H1 (cell line): ENCODE measurements around the gene TBC1D9. TPM values are rescaled to one million over a fixed set of nuclear protein-coding genes. Genes with fewer than 3 reads are reported as not detected.

ENCODE experiments used
- CTCF ChIA-PET: fragments of 300-600 bp; sonication (Branson Sonifier 250); formaldehyde crosslinking; loops from one replicate; lab custom pipeline; 2021; ENCODE audit not compliant: partially characterized antibody; lab: Charles Lee
- POLR2A ChIA-PET: fragments of 300-600 bp; sonication (Branson Sonifier 250); formaldehyde crosslinking; loops from one replicate; lab custom pipeline; 2021; ENCODE audit warnings: inconsistent platforms; ENCODE audit not compliant: partially characterized antibody; lab: Charles Lee
- DNase-seq, 2 experiments: peaks; one replicate each; pipeline versions ENCODE4 v3.0.0 to v3.0.0-alpha.2; 2010 to 2022; ENCODE audit warnings: low spot score in 2 of 2, low read depth in 1 of 2, mixed read lengths in 1 of 2
- FAIRE-seq: peaks from 2 replicates; lab custom pipeline; 2011; peaks lifted over from hg19 to GRCh38; lab: Jason Lieb, UNC
- H2AFZ ChIP-seq: 2 replicates; pipeline ENCODE4 v1.8.1; 2012; ENCODE audit warnings: low read length, inconsistent platforms
- H2AK5ac ChIP-seq: 2 replicates; pipeline ENCODE4 v1.6.1; 2013; ENCODE audit warnings: low read depth, low read length
- H2BK120ac ChIP-seq: replicated peaks from 2 replicates; pipeline ENCODE3; 2013; ENCODE audit warnings: low read depth, low read length, inconsistent platforms
- H2BK12ac ChIP-seq: 2 replicates; pipeline ENCODE4 v1.6.1; 2013; ENCODE audit warnings: low read depth, low read length
- H2BK15ac ChIP-seq: 2 replicates; pipeline ENCODE4 v1.6.1; 2013; ENCODE audit warnings: low read length
- H2BK20ac ChIP-seq: 2 replicates; pipeline ENCODE4 v1.6.1; 2013; ENCODE audit warnings: low read length
- H2BK5ac ChIP-seq: 2 replicates; pipeline ENCODE4 v1.6.1; 2013; ENCODE audit warnings: low read depth, low read length
- H3K14ac ChIP-seq: 2 replicates; pipeline ENCODE4 v1.6.1; 2013; ENCODE audit warnings: inconsistent platforms; ENCODE audit not compliant: insufficient read length
- H3K18ac ChIP-seq: 2 replicates; pipeline ENCODE4 v1.6.1; 2013; ENCODE audit warnings: low read length; ENCODE audit errors: extremely low read depth
- H3K23ac ChIP-seq: 2 replicates; pipeline ENCODE4 v1.6.1; 2013; ENCODE audit warnings: inconsistent platforms; ENCODE audit not compliant: insufficient read length
- H3K23me2 ChIP-seq: 2 replicates; pipeline ENCODE4 v1.6.1; 2013; ENCODE audit warnings: low read depth, low read length
- H3K27ac ChIP-seq: 2 replicates; pipeline ENCODE4 v1.6.1; 2011; ENCODE audit warnings: low read depth, low read length, inconsistent platforms
- H3K27me3 ChIP-seq, 4 experiments: replicated peaks in 1 of 4; 1 replicate in 1 of 4; 2 replicates in 3 of 4; pipeline versions ENCODE4 v1.6.1 to v1.8.1; 2011 to 2013; ENCODE audit warnings: low read length in 3 of 4, mild to moderate bottlenecking in 3 of 4, inconsistent platforms in 2 of 4, mixed read lengths in 2 of 4, moderate library complexity in 1 of 4; ENCODE audit not compliant: control insufficient read depth in 3 of 4, insufficient read depth in 3 of 4; ENCODE audit errors: extremely low read depth in 1 of 4
- H3K36me3 ChIP-seq, 4 experiments: 2 replicates each; pipeline versions ENCODE4 v1.6.1 to v1.8.1; 2011 to 2013; ENCODE audit warnings: mild to moderate bottlenecking in 4 of 4, low read length in 3 of 4, moderate library complexity in 2 of 4, control low read depth in 1 of 4, inconsistent platforms in 1 of 4; ENCODE audit not compliant: insufficient read depth in 4 of 4, control insufficient read depth in 2 of 4
- H3K4ac ChIP-seq: replicated peaks from 2 replicates; pipeline ENCODE3; 2013; ENCODE audit warnings: low read length, low read depth, mixed read lengths, inconsistent platforms; ENCODE audit not compliant: insufficient read length
- H3K4me1 ChIP-seq, 4 experiments: replicated peaks in 1 of 4; 1 replicate in 1 of 4; 2 replicates in 3 of 4; pipeline versions ENCODE4 v1.6.1 to v1.8.1; 2011 to 2013; ENCODE audit warnings: low read length in 3 of 4, inconsistent platforms in 2 of 4, mixed read lengths in 1 of 4; ENCODE audit not compliant: insufficient read depth in 4 of 4, control insufficient read depth in 3 of 4
- H3K4me2 ChIP-seq, 2 experiments: 2 replicates each; pipeline versions ENCODE4 v1.6.1 to v1.8.1; 2011 to 2013; ENCODE audit warnings: low read depth in 2 of 2, low read length in 2 of 2, control low read depth in 1 of 2, inconsistent platforms in 1 of 2, mild to moderate bottlenecking in 1 of 2; ENCODE audit not compliant: insufficient read depth in 1 of 2
- H3K4me3 ChIP-seq, 4 experiments: fragments of 200-600, 300-600 bp in 1 of 4; sonication (generic), shearing (Covaris generic), sonication (Bioruptor Twin) in 1 of 4; 2 replicates each; pipeline versions ENCODE4 v1.5.1 to v1.8.1; 2011 to 2016; ENCODE audit warnings: low read length in 4 of 4, low read depth in 3 of 4, control low read depth in 2 of 4, inconsistent platforms in 2 of 4, mild to moderate bottlenecking in 2 of 4, mixed read lengths in 1 of 4, moderate library complexity in 1 of 4; ENCODE audit not compliant: insufficient read depth in 2 of 4; ENCODE audit errors: extremely low read depth in 1 of 4
- H3K56ac ChIP-seq: replicated peaks from 2 replicates; pipeline ENCODE3; 2013; ENCODE audit warnings: low read depth, mild to moderate bottlenecking, mixed read lengths, low read length, inconsistent platforms; ENCODE audit not compliant: insufficient read length
- H3K79me1 ChIP-seq: 2 replicates; pipeline ENCODE4 v1.6.1; 2013; ENCODE audit warnings: low read depth, low read length, control low read depth
- H3K79me2 ChIP-seq, 2 experiments: 2 replicates each; pipeline versions ENCODE4 v1.6.1 to v1.8.1; 2012 to 2013; ENCODE audit warnings: low read length in 2 of 2, mild to moderate bottlenecking in 2 of 2, inconsistent platforms in 1 of 2; ENCODE audit not compliant: insufficient read depth in 2 of 2, control insufficient read depth in 1 of 2
- H3K9ac ChIP-seq, 4 experiments: replicated peaks in 1 of 4; 1 replicate in 1 of 4; 2 replicates in 3 of 4; pipeline versions ENCODE4 v1.6.1 to v1.8.1; 2011 to 2013; ENCODE audit warnings: low read depth in 3 of 4, low read length in 3 of 4, control low read depth in 2 of 4, mild to moderate bottlenecking in 2 of 4, moderate library complexity in 2 of 4, inconsistent platforms in 1 of 4; ENCODE audit errors: extremely low read depth in 1 of 4
- H3K9me3 ChIP-seq, 2 experiments: 2 replicates each; pipeline versions ENCODE4 v1.6.1 to v1.8.1; 2012 to 2013; ENCODE audit warnings: mild to moderate bottlenecking in 2 of 2, moderate library complexity in 2 of 2, control low read depth in 1 of 2, inconsistent platforms in 1 of 2, low read depth in 1 of 2, low read length in 1 of 2, mixed read lengths in 1 of 2; ENCODE audit not compliant: insufficient read depth in 2 of 2
- H4K20me1 ChIP-seq, 2 experiments: replicated peaks in 1 of 2; 2 replicates each; pipeline versions ENCODE3 to v1.8.1; 2011 to 2013; ENCODE audit warnings: inconsistent platforms in 2 of 2, low read length in 2 of 2, mild to moderate bottlenecking in 1 of 2; ENCODE audit not compliant: insufficient read depth in 2 of 2, control insufficient read depth in 1 of 2
- H4K5ac ChIP-seq: 2 replicates; pipeline ENCODE4 v1.6.1; 2013; ENCODE audit warnings: low read length, low read depth, mixed read lengths, inconsistent platforms; ENCODE audit not compliant: insufficient read length
- H4K8ac ChIP-seq: 2 replicates; pipeline ENCODE4 v1.8.0; 2013; ENCODE audit warnings: mild to moderate bottlenecking, moderate library complexity, low read length, inconsistent platforms; ENCODE audit not compliant: insufficient read depth; ENCODE audit errors: extremely low read depth
- H4K91ac ChIP-seq: replicated peaks from 2 replicates; pipeline ENCODE3; 2013; ENCODE audit warnings: low read length, mixed read lengths, inconsistent platforms; ENCODE audit not compliant: insufficient read length
- KDM1A ChIP-seq: fragments of 200-600, 300-600 bp; sonication (generic); IDR thresholded peaks from 2 replicates; pipeline ENCODE4 v1.7.1; 2016; ENCODE audit warnings: mild to moderate bottlenecking, low read length, borderline replicate concordance
- WGBS, 2 experiments: shearing (Covaris generic) in 1 of 2; methylation state at CpG; one replicate each; pipeline versions ENCODE4 v1.1.6 to v1.1.7; 2013 to 2015; ENCODE audit warnings: low lambda C conversion rate in 2 of 2, mixed read lengths in 2 of 2, inconsistent platforms in 1 of 2, low coverage in 1 of 2, missing lambda C conversion rate in 1 of 2; ENCODE audit not compliant: insufficient replicate concordance in 2 of 2, insufficient coverage in 1 of 2, insufficient read length in 1 of 2; ENCODE audit errors: extremely low coverage in 1 of 2, missing lambda C conversion rate in 1 of 2; 5-methylcytosine and 5-hydroxymethylcytosine counted together
- polyA plus RNA-seq, 7 experiments: library from polyadenylated mRNA; depleted of rRNA in 3 of 7; stranded (reverse) in 5 of 7; unstranded in 2 of 7; fragments of >200 nt in 5 of 7; fragments of 200-250 nt in 2 of 7; gene quantifications; 1 replicate in 5 of 7; 2 replicates in 1 of 7; 4 replicates in 1 of 7; pipeline versions ENCODE4 v1.2.1 to v1.2.3, GENCODE V29; 2011 to 2013; ENCODE audit warnings: missing spikeins in 2 of 7, mixed read lengths in 2 of 7
- total RNA-seq: library from RNA; stranded (reverse); fragmentation: NEBNext Ultra II Directional; extraction: Animal tissue kit (Norgen Biotek cat#: 25700); gene quantifications from 2 replicates; pipeline ENCODE4 v1.2.1, GENCODE V29; 2021

The TBC1D9 gene
- total and polyA plus RNA-seq, 2 of the 8 experiments (the other 6 are each of a cell fraction or from before 2014, with no cell fraction given) = 0.94 to 1.0 TPM

GRCh38 chr4:140799686-140800225, 43.6 kb upstream of the TBC1D9 start:
- H4K5ac ChIP-seq = no peak overlapping the region
- CTCF ChIA-PET = interaction anchor here (0.7 to 1.5 kb wide), 2 partner anchors 50 to 1542 kb away, joined by 3 read pairs; no protein-coding TSS in a partner anchor
- no peak overlapping the region for H3K4me3 ChIP-seq
- TF ChIP-seq KDM1A = no peak
- TF ChIP-seq, all 59 proteins: peak for 0
- Histone ChIP-seq H3K56ac (no peak overlapping the region), H3K23me2 (no peaks in the 10 kb centered on the region), H3K79me1 (no peaks in the 10 kb centered on the region), H3K4me1 (no peaks in the 10 kb centered on the region), H4K91ac (no peak overlapping the region), H3K27ac (no peak overlapping the region), H4K8ac (no peak overlapping the region), H2BK120ac (no peak overlapping the region), H3K9me3 (no peaks in the 10 kb centered on the region), H2BK20ac (no peak overlapping the region), H3K18ac (no peak overlapping the region), H2AFZ (no peak overlapping the region), H3K4me2 (no peak overlapping the region), H2AK5ac (no peak overlapping the region), H3K23ac (no peak overlapping the region), H4K20me1 (no peaks in the 10 kb centered on the region), H3K4ac (no peak overlapping the region), H3K14ac (no peak overlapping the region), H3K27me3 (no peaks in the 10 kb centered on the region), H3K79me2 (no peaks in the 10 kb centered on the region), H3K9ac (no peak overlapping the region), H2BK12ac (no peak overlapping the region), H2BK5ac (no peak overlapping the region), H3K36me3 (no peaks in the 10 kb centered on the region), H2BK15ac (no peak overlapping the region)
- WGBS, 2 experiments = 79% methylated on average over 5 of the region's 5 CpGs; no CpG with 5 or more reads in 1 of the 2 experiments
- FAIRE-seq (no peak), DNase-seq (no peak)
- POLR2A ChIA-PET = no interaction called here
